HCT116 (cell line): Measurements from ENCODE around the gene UQCRHL. TPM values are rescaled to one million over a fixed set of nuclear protein-coding genes. Genes with fewer than 3 reads are reported as not detected.

ENCODE experiments used
- ATAC-seq: fragments of 200-7000 bp; cut with Tn5 transposase; 2 replicates; pipeline ENCODE4 v1.9.1; 2020; ENCODE audit warnings: mild to moderate bottlenecking, moderate library complexity
- BruUV-seq: library from RNA; stranded (reverse); fragments of 400-500 nt; replicated peaks from 2 replicates; lab custom pipeline; 2021; lab: Mats Ljungman, UMichigan
- CTCF ChIA-PET: fragments of 300-600 bp; sonication (Branson Sonifier 250); formaldehyde crosslinking; loops from one replicate; lab custom pipeline; 2021; ENCODE audit warnings: antibody characterized with exemption; lab: Charles Lee
- POLR2A ChIA-PET: fragments of 300-600, 350-600 bp; sonication (Branson Sonifier 250); formaldehyde crosslinking; loops from one replicate; lab custom pipeline; 2021; ENCODE audit warnings: antibody characterized with exemption; lab: Charles Lee
- RAD21 ChIA-PET, 2 experiments: fragments of 300-600 bp; sonication (Branson Sonifier 250); formaldehyde crosslinking; loops; one replicate each; lab custom pipeline; 2023; ENCODE audit warnings: low total read pairs in 2 of 2; ENCODE audit not compliant: uncharacterized antibody in 2 of 2, unreplicated experiment in 2 of 2, low non-redundant PET in 1 of 2; lab: Charles Lee
- DNase-seq: peaks from one replicate; pipeline ENCODE4 v3.0.0-alpha.2; 2010; ENCODE audit warnings: low read depth, low spot score
- H2AFZ ChIP-seq: fragments of 200-600 bp; shearing (Covaris generic), sonication (generic); 2 replicates; pipeline ENCODE4 v1.6.1; 2017; ENCODE audit warnings: low read depth, mixed run types, mixed read lengths, antibody characterized with exemption, low read length; ENCODE audit not compliant: poor library complexity, severe bottlenecking
- H3K27ac ChIP-seq: 2 replicates; pipeline ENCODE4 v1.5.1; 2012; ENCODE audit warnings: low read depth, low read length
- H3K27me3 ChIP-seq: fragments of 200-600 bp; sonication (generic); 2 replicates; pipeline ENCODE4 v1.6.1; 2016; ENCODE audit warnings: mixed run types, low read length, mixed read lengths; ENCODE audit not compliant: insufficient read depth
- H3K36me3 ChIP-seq, 2 experiments: fragments of 200-500 bp in 1 of 2; fragments of 200-600 bp in 1 of 2; sonication (Bioruptor generic) in 1 of 2; sonication (generic) in 1 of 2; 2 replicates each; pipeline versions ENCODE4 v1.5.1 to v1.6.1; 2014 to 2016; ENCODE audit warnings: low read length in 2 of 2, inconsistent platforms in 1 of 2, mixed read lengths in 1 of 2, mixed run types in 1 of 2; ENCODE audit not compliant: insufficient read depth in 2 of 2, control insufficient read depth in 1 of 2
- H3K4me1 ChIP-seq, 2 experiments: fragments of 200-600 bp in 1 of 2; sonication (generic) in 1 of 2; 2 replicates each; pipeline versions ENCODE4 v1.5.1 to v1.6.1; 2012 to 2017; ENCODE audit warnings: low read length in 2 of 2, inconsistent platforms in 1 of 2, mild to moderate bottlenecking in 1 of 2, mixed read lengths in 1 of 2, mixed run types in 1 of 2, moderate library complexity in 1 of 2; ENCODE audit not compliant: insufficient read depth in 2 of 2, control insufficient read depth in 1 of 2
- H3K4me2 ChIP-seq: fragments of 200-600 bp; sonication (generic); 2 replicates; pipeline ENCODE4 v1.6.1; 2017; ENCODE audit warnings: mixed run types, low read length, mixed read lengths
- H3K4me3 ChIP-seq, 2 experiments: fragments of 200-600 bp in 1 of 2; sonication (generic) in 1 of 2; replicated peaks in 1 of 2; 2 replicates each; pipeline ENCODE4 v1.5.1; 2011 to 2016; ENCODE audit warnings: low read length in 2 of 2, control low read depth in 1 of 2, low read depth in 1 of 2, mild to moderate bottlenecking in 1 of 2, mixed read lengths in 1 of 2, mixed run types in 1 of 2
- H3K79me2 ChIP-seq: fragments of 200-600 bp; sonication (generic); 2 replicates; pipeline ENCODE4 v1.6.1; 2017; ENCODE audit warnings: mild to moderate bottlenecking, mixed run types, low read length, moderate library complexity, mixed read lengths; ENCODE audit not compliant: insufficient read depth
- H3K9ac ChIP-seq: fragments of 200-600 bp; sonication (generic); 2 replicates; pipeline ENCODE4 v1.6.1; 2016; ENCODE audit warnings: low read length, mixed read lengths
- H3K9me2 ChIP-seq: fragments of 200-600 bp; sonication (generic), shearing (Covaris generic); 2 replicates; pipeline ENCODE4 v1.6.1; 2017; ENCODE audit warnings: mixed run types, mild to moderate bottlenecking, moderate library complexity; ENCODE audit not compliant: insufficient read depth
- H3K9me3 ChIP-seq, 2 experiments: fragments of 200-500 bp in 1 of 2; fragments of 200-600 bp in 1 of 2; sonication (Bioruptor generic) in 1 of 2; sonication (generic) in 1 of 2; 2 replicates each; pipeline ENCODE4 v1.6.1; 2014 to 2017; ENCODE audit warnings: low read length in 2 of 2, mixed read lengths in 2 of 2, inconsistent platforms in 1 of 2, low read depth in 1 of 2, mild to moderate bottlenecking in 1 of 2, mixed run types in 1 of 2, moderate library complexity in 1 of 2; ENCODE audit not compliant: control insufficient read depth in 1 of 2, insufficient read depth in 1 of 2
- H4K20me1 ChIP-seq: fragments of 200-600 bp; sonication (generic), shearing (Covaris generic); 2 replicates; pipeline ENCODE4 v1.6.1; 2017; ENCODE audit warnings: mixed run types, mild to moderate bottlenecking, moderate library complexity; ENCODE audit not compliant: insufficient read depth
- CBX3 ChIP-seq: IDR thresholded peaks from 2 replicates; pipeline ENCODE4 v1.6.1; 2012; ENCODE audit warnings: low read depth
- CEBPB ChIP-seq: IDR thresholded peaks from 2 replicates; pipeline ENCODE4 v1.6.1; 2012; ENCODE audit warnings: low read depth
- CTCF ChIP-seq, 3 experiments: fragments of 200-600 bp in 1 of 3; sonication (generic) in 1 of 3; IDR thresholded peaks in 2 of 3; conservative IDR thresholded peaks in 1 of 3; 2 replicates each; pipeline ENCODE4 v1.5.1; 2012 to 2017; ENCODE audit warnings: low read depth in 2 of 3, low read length in 2 of 3, antibody characterized with exemption in 1 of 3, borderline replicate concordance in 1 of 3, control low read depth in 1 of 3, mild to moderate bottlenecking in 1 of 3, mixed read lengths in 1 of 3, mixed run types in 1 of 3, moderate library complexity in 1 of 3; ENCODE audit not compliant: insufficient read depth in 1 of 3
- EGR1 ChIP-seq: IDR thresholded peaks from 2 replicates; pipeline ENCODE4 v1.6.1; 2012; ENCODE audit warnings: low read depth
- ELF1 ChIP-seq: IDR thresholded peaks from 2 replicates; pipeline ENCODE4 v1.6.1; 2012; ENCODE audit warnings: low read depth, borderline replicate concordance
- EZH2phosphoT487 ChIP-seq: fragments of 200-600 bp; IDR thresholded peaks from 2 replicates; pipeline ENCODE4 v1.6.1; 2018; ENCODE audit warnings: antibody characterized with exemption, borderline replicate concordance
- JUND ChIP-seq: IDR thresholded peaks from 2 replicates; pipeline ENCODE4 v1.6.1; 2012
- MAX ChIP-seq: IDR thresholded peaks from 2 replicates; pipeline ENCODE4 v1.6.1; 2012
- POLR2A ChIP-seq: IDR thresholded peaks from 2 replicates; pipeline ENCODE4 v1.7.0; 2011; ENCODE audit warnings: borderline replicate concordance; ENCODE audit not compliant: insufficient read depth, insufficient read length; ENCODE audit errors: extremely low read depth
- POLR2AphosphoS5 ChIP-seq: IDR thresholded peaks from 2 replicates; pipeline ENCODE4 v1.6.1; 2011; ENCODE audit warnings: mild to moderate bottlenecking, low read depth, low read length, moderate library complexity
- RAD21 ChIP-seq: IDR thresholded peaks from 2 replicates; pipeline ENCODE4 v1.6.1; 2012; ENCODE audit warnings: low read depth, mild to moderate bottlenecking
- REST ChIP-seq: IDR thresholded peaks from 2 replicates; pipeline ENCODE4 v1.6.1; 2012; ENCODE audit warnings: low read depth
- SIN3A ChIP-seq: IDR thresholded peaks from 2 replicates; pipeline ENCODE4 v1.6.1; 2012; ENCODE audit warnings: low read depth
- SP1 ChIP-seq: IDR thresholded peaks from 2 replicates; pipeline ENCODE4 v1.6.1; 2012; ENCODE audit warnings: low read depth
- SRF ChIP-seq: IDR thresholded peaks from 2 replicates; pipeline ENCODE4 v1.6.1; 2012; ENCODE audit warnings: low read depth
- ZBTB33 ChIP-seq: IDR thresholded peaks from 2 replicates; pipeline ENCODE4 v1.6.1; 2011; ENCODE audit warnings: mild to moderate bottlenecking, low read length, moderate library complexity; ENCODE audit not compliant: insufficient replicate concordance; ENCODE audit errors: extremely low read depth
- ZFX ChIP-seq: fragments of 450-650 bp; IDR thresholded peaks from 2 replicates; pipeline ENCODE4 v1.6.1; 2017
- intact Hi-C: fragments of 100-400 bp; cut with micrococcal nuclease; formaldehyde crosslinking; loops from 2 replicates; pipeline ENCODE4 v1.10.0; 2022
- total RNA-seq: library from RNA; stranded (reverse); gene quantifications from one replicate; pipeline ENCODE4 v1.2.1, GENCODE V29; 2021; ENCODE audit not compliant: unreplicated experiment

The UQCRHL gene
- total RNA-seq, 1 experiment from 2014 or later = 2.5 TPM

- Histone ChIP-seq H3K9me2 (no peaks in the 10 kb centered on the region), H3K27me3 (no peaks in the 10 kb centered on the region), H2AFZ (no peak overlapping the region), H3K9me3 (no peaks in the 10 kb centered on the region), H3K27ac (no peak overlapping the region), H3K36me3 (no peaks in the 10 kb centered on the region), H3K79me2 (no peaks in the 10 kb centered on the region), H4K20me1 (no peaks in the 10 kb centered on the region), H3K4me3 (no peak overlapping the region), H3K4me2 (no peak overlapping the region), H3K4me1 (peaks cover 8 to 30% of the 10 kb centered on the region in 2 experiments; a peak in 3 of 4 replicates), H3K9ac (no peak overlapping the region)
- TF ChIP-seq ZFX = no peak
- TF ChIP-seq SP1 = no peak
- no peak for TF ChIP-seq CBX3
- TF ChIP-seq JUND = no peak
- TF ChIP-seq EGR1 = no peak
- no peak for TF ChIP-seq POLR2AphosphoS5
- no peak for TF ChIP-seq SIN3A
- no peak for TF ChIP-seq EZH2phosphoT487
- TF ChIP-seq ELF1 = no peak
- TF ChIP-seq CTCF (IDR thresholded peaks at IDR 0.05 in 2 of 3, conservative IDR thresholded peaks at IDR 0.05 in 1 of 3; ENCODE audit: borderline replicate concordance in 1 of 3, insufficient read depth in 1 of 3, low read depth in 2 of 3, low read length in 2 of 3) = no peak
- no peak for TF ChIP-seq CEBPB
- TF ChIP-seq RAD21 = no peak
- no peak for TF ChIP-seq REST
- TF ChIP-seq SRF = no peak
- no peak for TF ChIP-seq ZBTB33
- TF ChIP-seq POLR2A = no peak
- TF ChIP-seq MAX = no peak
- DNase-seq (no peak), ATAC-seq (no peak)
- RAD21 ChIA-PET = no interaction called here
- POLR2A ChIA-PET = interaction anchor here (0.7 kb wide), 1 partner anchor 37 kb away, joined by 3 read pairs; no protein-coding TSS in a partner anchor
- intact Hi-C loops = no loop called here
- BruUV-seq = no TSS peak
- CTCF ChIA-PET = interaction anchor here (1.1 kb wide), 1 partner anchor 31 kb away, joined by 3 read pairs; no protein-coding TSS in a partner anchor
Observed at GRCh38 chr1:15761366-15762128, 45.9 kb downstream of the UQCRHL start.
